Limb (tissue), 2 donors: ENCODE results near the gene CIC.

ENCODE experiments used
- DNase-seq, 2 donors: peaks; one replicate each; pipeline ENCODE4 v3.0.0-alpha.2; 2016; ENCODE audit errors: extremely low spot score in 2 of 2

The CIC gene

GRCh38 chr19:42244347-42245220, 24.5 kb upstream of the CIC start:
- DNase-seq = peak; percentile 94 to 96

- no peak for DNase-seq
These were observed 23.8 kb upstream of the CIC start for GRCh38 chr19:42245231-42245630.

- peak; percentile 33 to 75 for DNase-seq
These were observed 22.7 kb upstream of the CIC start for GRCh38 chr19:42246143-42246921.

- no peak for DNase-seq
These were observed 22.0 kb upstream of the CIC start for GRCh38 chr19:42246922-42247639.

- no peak for DNase-seq
These were observed 21.3 kb upstream of the CIC start for GRCh38 chr19:42247640-42248199.

- DNase-seq = no peak
These were observed 20.5 kb upstream of the CIC start for GRCh38 chr19:42248270-42249148.

- DNase-seq = no peak
These were observed 19.8 kb upstream of the CIC start for GRCh38 chr19:42249149-42249750.

DNA sequence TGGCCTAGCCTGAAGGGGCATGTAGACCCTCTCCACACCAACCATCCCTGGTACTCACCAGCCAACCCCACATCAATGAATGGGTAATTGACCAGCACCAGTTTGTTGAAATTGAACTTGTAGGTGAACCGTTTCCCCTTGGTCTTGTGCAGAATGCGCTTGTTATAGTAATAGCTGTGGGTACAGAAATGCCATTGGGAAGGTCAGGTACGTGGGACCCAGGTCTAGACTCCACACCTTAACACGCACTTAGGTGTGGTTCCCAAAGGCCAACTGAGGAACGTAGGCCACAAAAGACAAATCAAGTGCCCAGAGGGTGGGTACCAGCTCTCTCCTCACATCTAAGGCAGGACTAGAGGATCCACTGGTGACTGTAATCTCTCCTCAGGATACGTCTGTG, 19.3 kb upstream of the CIC start:
- DNase-seq = no peak

DNA sequence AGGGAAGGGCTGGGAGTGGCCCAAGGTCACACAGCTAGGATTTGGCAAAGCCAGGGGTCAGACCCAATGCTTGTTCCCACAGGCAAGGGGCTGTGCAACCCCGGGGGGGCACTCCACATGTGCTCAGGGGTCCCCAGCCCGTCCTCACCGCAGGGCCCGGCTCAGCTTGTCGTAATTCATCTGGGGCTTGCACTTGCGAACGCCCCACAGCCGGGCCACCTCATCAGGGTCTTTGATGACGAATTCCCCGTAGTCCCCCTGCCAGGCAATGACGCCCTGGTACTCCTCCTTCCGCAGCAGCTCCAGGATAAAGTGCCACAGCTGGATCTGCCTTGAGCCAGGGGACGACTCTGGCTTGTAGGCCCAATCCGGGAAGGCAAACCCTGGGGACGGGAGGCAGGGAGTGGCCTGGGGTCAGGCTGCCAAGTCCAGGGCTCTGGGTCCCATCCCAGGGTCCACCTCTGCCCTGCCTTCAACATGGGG, 18.8 kb upstream of the CIC start:
- DNase-seq = no peak

GRCh38 chr19:42250666-42251531, 18.2 kb upstream of the CIC start:
- DNase-seq = peak; percentile 32 to 79

DNA sequence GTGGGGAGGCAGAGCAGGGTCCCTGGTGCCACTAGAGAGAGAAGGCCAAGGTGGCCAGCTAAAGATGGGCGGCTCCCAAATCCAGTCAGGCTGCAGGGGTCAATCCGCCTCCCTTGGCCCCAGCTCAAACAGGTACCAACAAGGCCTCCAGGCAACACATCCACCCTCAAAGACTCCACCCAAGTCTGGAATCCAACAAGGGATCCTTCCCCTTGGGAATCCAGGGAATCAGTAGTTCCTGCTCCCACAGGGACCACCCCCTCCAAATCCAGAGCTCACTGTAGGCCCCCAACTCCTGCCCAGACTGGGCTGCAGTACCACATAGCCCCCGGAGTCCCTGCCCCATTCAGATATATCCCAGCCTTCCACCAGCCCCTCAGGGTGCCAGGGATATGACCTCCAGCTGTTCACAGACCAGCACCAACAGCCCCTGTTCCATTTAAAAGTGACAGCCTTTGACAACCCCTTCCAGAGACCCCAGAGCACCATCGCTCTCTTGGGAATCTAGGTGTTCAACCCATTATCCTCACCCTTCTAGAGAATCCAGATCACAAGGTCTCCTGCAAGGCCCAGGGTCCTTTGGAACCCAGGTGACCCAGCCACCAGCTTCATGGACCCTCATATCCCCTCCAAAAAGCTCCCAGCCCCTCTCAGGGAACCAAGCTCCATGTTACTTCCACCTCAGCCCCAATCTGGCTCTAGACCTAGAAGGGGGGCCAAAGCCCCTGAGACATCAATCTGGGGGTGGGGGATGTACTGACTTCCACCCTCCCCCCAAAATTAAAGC, 17.3 kb upstream of the CIC start:
- no peak for DNase-seq

DNA sequence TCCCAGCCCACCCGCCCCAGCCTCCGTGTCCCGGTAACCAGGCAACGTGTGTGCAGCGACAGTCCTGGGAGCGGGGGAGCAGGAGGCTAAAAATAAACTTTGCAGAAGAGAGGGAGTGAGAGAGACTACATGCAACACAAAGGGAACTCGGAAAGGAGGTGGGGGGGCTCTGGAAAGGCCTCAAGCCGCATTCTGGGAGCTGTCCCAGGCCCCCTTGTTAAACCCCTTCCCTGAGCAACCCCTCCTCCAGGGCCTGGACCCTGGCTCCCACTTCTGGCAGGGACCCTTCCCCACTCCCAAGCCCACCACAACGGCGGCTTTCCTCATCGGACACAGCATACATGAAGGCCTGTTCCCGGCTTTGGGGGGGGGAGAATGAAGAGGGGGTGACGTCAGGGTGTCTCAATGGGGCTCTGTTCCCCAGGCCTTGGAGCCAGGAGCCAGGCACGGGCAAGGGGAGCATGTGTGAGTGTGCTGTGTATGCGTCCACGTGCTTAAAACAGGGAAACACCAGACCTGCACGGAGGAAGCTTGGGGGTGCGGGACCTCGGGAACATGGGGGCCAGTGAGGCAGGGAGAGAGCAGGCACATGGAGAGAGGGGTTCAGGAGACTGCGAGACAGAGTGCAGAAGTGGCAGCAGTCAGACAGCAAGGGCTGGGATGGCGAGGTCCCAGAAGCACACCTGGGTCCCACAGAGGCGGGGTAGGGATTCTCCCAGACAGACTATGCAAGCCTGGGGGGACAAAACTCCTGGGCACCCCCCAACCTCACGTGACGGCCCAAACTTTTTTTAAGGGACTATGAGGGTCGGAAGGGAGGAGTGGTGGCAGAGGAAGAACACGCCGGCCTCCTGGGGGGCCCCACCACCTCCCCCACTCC, 16.4 kb upstream of the CIC start:
- peak; percentile 69 to 84 for DNase-seq

DNA sequence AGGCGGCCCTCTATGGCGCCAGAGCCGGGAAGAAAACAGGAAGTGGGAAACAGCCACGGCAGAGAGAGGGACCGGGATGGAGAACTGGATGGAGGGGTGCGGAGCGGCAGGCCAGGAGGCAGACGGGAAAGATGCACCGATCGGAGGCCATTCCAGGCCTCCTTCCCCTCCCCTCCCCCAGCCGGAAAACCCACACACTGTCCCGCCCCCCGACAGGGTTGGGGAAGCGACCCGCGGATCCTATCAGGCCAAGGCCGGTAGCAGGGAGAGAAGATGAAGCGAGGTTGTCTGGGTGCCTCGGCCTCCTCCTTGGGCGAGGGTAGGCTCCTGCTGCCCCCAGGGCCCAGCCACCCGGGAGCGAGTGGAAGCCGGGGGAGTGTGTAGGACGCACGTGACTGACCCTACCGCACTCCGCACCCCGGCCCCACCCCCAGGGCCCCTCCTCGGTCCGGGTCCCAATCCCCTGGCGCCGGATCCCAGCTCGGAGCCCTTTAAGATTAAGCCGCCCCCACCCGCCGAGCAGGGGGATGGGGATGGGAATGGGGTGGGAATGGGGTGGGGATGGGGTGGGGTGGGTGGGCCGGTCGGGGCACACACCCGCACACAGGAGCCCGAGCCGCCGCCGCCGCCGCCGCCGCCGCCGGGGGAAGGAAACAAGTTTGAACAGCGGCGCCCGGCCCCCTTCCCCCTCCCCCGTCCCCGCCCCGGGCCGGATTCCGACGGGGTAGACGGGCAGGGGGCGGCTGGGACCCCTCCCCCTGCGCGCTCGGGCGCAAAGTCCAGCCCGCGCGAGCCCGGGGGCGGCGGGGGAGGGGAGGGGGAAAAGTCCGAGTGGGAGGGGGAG, 15.6 kb upstream of the CIC start:
- peak; percentile 35 to 81 for DNase-seq

DNA sequence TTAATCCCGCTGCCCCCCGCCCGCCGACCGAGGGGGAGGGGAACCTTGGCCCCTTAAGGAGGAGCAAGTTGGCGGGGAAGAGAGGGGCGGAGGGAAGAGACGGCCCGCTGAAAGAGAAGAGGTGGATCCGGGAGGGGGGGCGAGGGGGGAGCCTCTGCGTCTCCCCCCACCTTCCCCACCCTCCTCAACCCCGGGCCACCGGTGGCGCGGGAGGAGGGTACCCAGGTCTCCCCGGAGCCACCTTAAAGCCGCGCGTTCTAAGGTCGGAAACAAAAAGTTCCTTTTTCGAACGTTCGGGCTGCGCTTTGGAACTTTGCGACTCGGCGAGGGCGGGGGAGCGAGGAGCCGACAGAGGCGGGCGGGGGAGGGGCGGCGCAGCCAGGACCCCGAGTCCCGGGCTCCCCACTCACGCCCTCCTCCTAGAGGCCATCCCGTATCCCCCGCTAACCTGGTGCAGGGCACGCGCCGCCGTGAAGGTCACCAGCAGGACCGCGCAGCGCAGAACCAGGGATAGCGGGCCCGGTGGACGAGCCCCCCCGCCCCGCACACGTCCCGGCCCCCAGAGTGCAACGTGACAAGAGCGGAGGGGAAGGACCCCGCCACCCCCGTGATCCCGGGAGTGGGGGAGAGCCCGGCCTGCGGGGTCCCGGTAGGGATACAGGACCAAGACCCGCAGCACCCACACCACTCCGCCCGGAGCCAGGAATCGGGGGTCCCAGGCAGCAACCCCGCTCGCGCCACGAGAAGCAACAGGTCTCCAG, 14.8 kb upstream of the CIC start:
- DNase-seq = peak; percentile 78 to 90
